GM21447 (cell line): ENCODE data around the gene LDB1.

Experiments used
- ATAC-seq: cut with Tn5 transposase; IDR thresholded peaks from one replicate; pipeline ENCODE4 v1.9.1; 2021; ENCODE audit not compliant: unreplicated experiment

Gene LDB1, protein sequence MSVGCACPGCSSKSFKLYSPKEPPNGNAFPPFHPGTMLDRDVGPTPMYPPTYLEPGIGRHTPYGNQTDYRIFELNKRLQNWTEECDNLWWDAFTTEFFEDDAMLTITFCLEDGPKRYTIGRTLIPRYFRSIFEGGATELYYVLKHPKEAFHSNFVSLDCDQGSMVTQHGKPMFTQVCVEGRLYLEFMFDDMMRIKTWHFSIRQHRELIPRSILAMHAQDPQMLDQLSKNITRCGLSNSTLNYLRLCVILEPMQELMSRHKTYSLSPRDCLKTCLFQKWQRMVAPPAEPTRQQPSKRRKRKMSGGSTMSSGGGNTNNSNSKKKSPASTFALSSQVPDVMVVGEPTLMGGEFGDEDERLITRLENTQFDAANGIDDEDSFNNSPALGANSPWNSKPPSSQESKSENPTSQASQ

DNA sequence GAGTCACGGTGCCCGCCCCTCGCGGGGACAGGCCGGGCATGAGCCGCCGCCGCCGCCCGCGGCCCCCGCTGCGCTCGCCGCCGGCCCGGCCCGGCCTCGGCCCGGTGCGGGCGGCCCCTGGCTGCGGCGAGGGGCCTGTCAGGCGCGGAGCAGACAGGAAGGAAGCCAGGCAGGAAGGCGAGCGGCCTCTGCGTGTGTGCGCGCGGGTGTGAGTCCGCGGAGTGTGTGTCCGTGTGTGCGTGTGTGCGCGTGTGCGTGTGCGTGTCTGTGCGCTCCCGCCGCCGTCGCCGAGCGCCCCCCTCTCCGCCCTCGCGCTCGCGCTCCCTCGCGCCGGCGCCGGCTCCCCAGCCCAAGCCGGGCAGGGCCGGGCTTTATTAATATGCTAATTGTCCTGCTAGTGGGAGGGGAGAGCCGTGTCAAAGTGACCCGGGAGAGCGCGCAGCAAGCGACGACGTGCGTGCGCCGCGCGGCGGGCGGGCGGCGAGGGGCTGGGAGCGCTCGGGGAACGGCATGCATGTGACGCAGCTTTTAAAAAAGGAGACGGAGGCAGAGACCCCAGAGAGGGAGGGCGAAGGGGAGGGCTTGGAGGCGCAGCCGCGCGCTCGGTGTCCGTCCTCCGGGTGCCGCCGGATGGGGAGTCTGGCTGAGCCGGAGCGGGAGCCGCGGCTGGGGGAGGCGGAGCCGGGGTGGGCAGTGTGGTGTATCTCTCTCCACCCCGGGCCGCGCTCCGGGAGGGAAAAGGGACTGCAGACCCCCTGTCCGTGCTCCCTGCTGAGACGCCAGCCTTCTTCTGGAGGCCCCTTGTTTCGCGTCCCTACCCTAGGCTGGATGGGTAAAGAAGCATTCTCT is at the start of gene LDB1:
TSS of gene LDB1 (minus strand) at position 227 of the 849 bp plus-strand sequence. CDS start 258 bp downstream, outside the sequence.
- ATAC-seq, result peak; percentile 50

DNA sequence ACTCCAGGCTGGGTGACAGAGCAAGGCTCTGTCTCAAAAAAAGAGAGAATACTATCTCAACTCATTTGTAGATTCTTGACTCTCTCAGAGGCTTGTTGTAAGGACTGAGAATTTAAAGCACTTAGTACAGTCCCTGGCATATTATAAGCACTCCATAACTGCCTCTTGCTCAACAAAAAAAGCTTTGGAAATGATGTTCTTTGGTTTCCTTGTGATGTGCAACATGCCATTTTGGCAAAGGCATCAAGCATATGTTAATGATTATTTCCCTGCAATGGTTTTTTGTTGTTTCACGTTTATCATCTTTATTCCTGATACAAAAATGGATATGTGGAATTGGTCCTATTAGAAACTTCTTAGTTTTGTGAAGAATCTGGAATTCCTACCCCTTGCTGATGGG is 47.7 kb upstream of the LDB1 start:
- no peak for ATAC-seq

- ATAC-seq, result no peak
These were observed 43.3 kb upstream of the LDB1 start for GRCh38 chr10:102163342-102163989.

GRCh38 chr10:102159831-102160230 is 39.7 kb upstream of the LDB1 start:
- no peak for ATAC-seq

DNA sequence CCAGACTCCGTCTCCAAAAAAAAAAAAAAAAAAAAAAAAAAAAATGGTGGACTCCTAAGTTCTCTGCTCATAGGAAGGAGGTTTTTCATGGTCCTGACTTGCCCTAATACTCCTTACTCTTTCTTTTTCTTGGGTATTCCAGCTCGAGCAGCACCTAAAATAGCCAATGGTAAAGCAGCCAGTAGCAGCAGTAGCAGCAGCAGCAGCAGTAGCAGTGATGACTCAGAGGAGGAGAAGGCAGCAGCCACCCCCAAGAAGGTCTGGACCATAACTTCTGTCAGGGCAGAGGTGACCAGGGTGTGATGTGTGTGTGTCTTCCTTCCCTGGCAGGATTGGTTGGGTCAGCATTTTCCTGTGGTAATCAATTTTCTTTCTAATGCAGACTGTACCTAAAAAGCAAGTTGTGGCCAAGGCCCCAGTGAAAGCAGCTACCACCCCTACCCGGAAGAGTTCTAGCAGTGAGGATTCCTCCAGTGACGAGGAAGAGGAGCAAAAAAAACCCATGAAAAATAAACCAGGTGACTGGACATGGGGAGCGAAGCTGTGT is 39.0 kb upstream of the LDB1 start:
- no peak for ATAC-seq

- ATAC-seq, result no peak
These were observed 37.1 kb upstream of the LDB1 start for GRCh38 chr10:102157224-102157623.

DNA sequence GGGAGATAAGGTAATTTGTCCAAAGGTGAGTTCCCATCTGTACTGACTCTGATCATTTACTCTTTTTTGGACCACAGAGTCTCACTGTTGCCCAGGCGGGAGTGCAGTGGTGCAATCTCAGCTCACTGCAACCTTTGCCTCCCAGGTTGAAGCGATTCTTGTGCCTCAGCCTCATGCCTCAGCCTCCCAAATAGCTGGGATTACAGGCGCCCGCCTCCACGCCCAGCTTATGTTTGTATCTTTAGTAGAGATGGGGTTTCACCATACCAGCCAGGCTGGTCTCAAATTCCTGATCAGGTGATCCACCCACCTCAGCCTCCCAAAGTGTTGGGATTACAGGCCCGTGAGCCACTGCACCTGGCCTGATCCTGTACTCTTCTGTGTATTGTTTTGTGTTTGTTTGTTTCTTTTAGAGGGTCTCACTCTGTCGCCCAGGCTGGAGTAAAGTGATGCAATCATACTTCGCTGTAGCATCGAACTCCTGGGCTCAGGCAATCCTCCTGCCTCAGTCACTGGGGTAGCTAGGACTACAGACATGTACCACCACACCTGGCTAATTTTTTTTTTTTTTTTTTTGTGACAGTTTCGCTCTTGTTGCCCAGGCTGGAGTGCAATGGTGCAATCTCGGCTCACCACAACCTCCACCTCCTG is 34.4 kb upstream of the LDB1 start:
- ATAC-seq, result no peak

DNA sequence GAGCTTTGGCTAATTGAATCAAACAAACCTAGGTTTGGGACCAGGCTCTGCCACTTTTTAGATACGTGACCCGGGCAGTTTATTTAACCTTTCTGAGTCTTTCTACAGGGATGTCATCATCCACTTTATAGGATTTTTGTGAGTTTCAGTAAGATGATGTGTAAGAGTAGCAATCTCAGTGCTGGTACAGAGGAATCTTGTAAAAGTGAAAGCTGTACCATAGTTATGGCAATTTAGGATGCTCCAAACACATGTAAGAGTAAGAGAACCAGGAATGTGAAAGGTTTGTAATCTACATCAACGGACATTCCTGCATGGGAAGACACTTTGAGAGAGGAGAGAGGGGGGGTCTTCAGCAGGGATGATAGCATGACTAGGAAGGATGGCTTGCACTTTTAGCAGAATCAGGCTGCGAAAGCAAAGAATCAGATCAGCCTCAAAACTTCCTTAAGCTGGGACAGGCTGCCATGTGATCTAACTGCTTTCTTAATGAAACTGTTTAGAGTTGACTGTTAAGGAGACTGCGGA is 33.0 kb upstream of the LDB1 start:
- ATAC-seq, result no peak

- ATAC-seq, result peak; percentile 26
These were observed 32.4 kb upstream of the LDB1 start for GRCh38 chr10:102152545-102152890.

DNA sequence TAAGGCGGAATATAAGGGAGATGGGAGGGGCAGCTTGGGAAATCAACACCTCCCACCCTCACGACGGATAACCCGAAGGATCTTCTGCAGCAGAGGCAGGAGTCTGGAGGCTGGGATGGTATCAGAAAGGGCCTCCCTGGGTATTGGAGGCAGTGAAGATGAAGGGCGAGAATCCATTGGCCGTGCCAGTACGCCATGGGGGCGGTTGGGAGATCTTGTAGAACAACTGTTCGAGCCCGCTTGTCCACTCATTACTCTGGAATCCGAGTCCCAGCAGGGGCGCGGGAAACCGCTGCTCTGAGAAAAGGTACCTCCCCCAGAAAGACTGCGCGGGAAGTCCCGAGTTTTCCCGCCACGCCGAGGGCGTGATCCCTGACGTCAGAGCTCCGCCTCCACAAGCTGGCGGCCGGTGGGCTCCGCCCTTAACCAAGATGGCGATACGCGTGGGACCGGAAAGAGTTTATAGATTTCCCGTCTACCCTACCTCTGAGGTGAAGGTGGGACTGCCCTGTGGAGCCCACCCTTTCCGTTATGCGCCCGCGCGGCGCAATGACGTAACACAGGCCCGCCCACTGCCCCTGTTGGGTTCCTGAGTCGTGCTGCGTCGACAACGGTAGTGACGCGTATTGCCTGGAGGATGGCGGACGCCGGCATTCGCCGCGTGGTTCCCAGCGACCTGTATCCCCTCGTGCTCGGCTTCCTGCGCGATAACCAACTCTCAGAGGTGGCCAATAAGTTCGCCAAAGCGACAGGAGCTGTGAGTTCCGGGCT is 31.8 kb upstream of the LDB1 start, which contains the start of gene NOLC1:
TSS of gene NOLC1 (plus strand) at position 616 of the 771 bp plus-strand sequence. CDS start at position 638, 22 bp downstream.
- ATAC-seq, result peak; percentile 90

DNA sequence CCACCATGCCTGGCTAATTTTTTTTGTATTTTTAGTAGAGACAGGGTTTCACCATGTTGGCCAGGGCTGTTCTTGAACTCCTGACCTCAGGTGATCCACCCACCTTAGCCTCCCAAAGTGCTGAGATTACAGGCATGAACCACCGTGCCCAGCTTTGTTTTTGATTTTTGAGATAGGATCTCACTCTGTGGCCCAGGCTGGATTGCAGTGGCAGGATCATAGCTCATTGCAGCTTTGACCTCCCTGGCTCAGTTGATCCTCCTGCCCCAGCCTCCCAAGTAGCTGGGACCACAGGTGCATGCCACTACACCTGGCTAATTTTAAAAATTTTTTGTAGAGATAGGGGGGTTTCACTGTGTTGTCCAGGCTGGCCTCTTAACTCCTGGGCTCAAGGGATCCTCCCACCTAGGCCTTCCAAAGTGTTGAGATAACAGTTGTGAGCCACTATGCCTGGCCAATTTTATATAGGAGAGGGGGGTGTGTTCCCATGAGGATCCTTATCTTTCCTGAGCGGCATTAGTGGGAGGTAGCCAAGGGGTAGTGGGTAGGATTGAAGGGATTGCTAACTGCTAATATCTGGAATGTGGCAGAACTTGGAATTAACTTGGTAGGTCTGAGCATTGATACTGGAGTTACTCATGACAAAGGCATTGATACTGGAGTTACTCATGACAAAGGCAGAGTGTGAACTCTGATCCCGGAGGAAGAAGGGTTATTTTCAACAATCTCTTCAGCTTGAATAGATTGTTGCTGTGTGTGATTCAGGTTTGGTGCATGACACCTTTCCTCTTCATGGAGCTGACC is 31.0 kb upstream of the LDB1 start:
- no peak for ATAC-seq

GRCh38 chr10:102148275-102148674 is 28.1 kb upstream of the LDB1 start:
- ATAC-seq, result no peak

DNA sequence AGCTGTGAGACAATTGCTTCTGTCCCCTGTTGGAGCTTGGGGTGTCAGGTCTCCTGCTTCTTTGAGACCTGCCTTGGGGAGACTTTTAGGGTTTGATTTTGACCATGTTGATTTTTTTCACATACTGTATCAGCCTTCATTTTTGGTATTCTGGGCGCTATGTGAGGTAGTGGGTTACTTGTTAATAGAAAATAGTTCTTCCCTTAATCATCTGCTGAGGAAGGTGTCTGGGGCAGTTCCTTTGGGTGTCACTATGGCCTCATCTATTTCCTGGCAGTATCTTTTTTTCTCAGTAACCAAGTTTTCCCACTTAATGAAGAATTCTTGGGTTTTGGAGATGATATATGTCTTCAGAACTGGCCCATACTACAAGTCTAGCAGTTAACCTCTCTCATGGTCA is 27.4 kb upstream of the LDB1 start:
- ATAC-seq, result no peak

DNA sequence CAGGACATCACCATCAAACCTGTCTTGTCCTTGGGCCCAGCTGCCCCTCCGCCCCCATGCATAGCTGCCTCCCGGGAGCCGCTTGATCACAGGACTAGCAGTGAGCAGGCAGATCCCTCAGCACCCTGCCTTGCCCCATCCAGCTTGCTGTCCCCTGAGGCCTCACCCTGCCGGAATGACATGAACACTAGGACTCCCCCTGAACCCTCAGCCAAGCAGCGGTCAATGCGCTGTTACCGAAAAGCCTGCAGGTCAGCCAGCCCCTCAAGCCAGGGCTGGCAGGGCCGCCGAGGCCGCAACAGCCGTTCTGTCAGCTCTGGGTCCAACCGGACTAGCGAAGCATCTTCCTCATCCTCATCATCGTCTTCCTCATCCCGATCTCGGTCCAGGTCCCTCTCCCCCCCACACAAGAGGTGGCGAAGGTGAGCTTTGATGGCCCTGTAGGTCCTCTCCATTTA is 26.8 kb upstream of the LDB1 start:
- ATAC-seq, result no peak

DNA sequence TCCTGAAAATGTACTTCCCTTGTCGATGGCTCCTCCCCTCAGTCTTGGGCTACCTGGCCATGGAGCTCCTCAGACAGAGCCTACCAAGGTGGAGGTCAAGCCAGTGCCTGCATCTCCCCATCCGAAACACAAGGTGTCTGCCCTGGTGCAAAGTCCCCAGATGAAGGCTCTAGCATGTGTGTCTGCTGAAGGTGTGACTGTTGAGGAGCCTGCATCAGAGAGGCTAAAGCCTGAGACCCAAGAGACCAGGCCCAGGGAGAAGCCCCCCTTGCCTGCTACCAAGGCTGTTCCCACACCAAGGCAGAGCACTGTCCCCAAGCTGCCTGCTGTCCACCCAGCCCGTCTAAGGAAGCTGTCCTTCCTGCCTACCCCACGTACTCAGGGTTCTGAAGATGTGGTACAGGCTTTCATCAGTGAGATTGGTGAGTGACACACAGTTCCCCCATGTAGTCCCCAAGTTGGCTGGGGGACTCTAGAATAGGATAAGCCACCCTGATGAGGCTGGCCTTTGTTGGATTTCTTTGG is 21.5 kb upstream of the LDB1 start:
- no peak for ATAC-seq

DNA sequence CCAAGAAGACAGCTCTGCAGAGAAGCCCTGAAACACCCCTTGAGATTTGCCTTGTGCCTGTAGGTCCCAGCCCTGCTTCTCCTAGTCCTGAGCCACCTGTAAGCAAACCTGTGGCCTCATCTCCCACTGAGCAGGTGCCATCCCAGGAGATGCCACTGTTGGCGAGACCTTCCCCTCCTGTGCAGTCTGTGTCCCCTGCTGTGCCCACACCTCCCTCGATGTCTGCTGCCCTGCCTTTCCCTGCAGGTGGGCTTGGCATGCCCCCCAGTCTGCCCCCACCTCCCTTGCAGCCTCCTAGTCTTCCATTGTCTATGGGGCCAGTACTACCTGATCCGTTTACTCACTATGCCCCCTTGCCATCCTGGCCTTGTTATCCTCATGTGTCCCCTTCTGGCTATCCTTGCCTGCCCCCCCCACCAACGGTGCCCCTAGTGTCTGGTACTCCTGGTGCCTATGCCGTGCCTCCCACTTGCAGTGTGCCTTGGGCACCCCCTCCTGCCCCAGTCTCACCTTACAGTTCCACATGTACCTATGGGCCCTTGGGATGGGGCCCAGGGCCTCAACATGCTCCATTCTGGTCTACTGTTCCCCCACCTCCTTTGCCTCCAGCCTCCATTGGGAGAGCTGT is 20.9 kb upstream of the LDB1 start:
- ATAC-seq, result no peak

- no peak for ATAC-seq
These were observed 20.1 kb upstream of the LDB1 start for GRCh38 chr10:102140218-102140617.
